ENCODE results near the gene ZCWPW1. TPM values are rescaled to one million over a fixed set of nuclear protein-coding genes. Genes with fewer than 3 reads are reported as not detected.
"Not testable (repeated sequence)": the region's sequence is repeated elsewhere in the genome, so short reads cannot be mapped to it uniquely, and the experiment has no call there.

The ZCWPW1 gene
- total RNA-seq, 4 donors from 2014 or later: 2.2 to 9.4 (median 4.8) TPM

DNA sequence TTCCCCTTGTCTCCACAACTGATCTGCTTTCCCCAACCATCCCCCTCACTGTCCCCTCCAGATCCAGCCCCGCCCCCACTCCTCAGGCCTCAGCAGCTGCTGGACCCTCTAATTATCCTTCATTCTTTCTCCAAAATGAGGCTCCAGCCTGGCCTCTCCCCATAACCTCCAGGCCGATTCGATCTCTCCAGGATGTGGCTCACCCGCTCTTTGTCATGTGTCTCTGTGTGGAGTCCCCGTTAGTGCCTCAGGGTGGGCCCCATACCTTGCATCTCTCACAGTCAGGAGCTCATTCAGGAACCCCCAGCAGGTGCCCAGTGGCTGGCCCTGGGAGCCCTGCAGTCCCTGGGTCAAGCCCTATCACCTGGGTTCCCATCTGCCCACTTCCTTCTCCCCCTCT, 53.9 kb downstream of the ZCWPW1 start:
- H3K27me3 ChIP-seq: no peaks in the 10 kb centered on the region
- no peak overlapping the region for H3K27ac ChIP-seq
- no peak for DNase-seq (ENCODE audit: low spot score in 2 of 2)
- no peaks in the 10 kb centered on the region for H3K36me3 ChIP-seq
- no peak overlapping the region for H3K4me3 ChIP-seq
- no peaks in the 10 kb centered on the region for H3K9me3 ChIP-seq
- WGBS: 83% methylated on average over 5 of the region's 5 CpGs
- no peak for TF ChIP-seq CTCF (IDR thresholded peaks at IDR 0.05)
- TF ChIP-seq POLR2AphosphoS5 (IDR thresholded peaks at IDR 0.05): no peak
- TF ChIP-seq EP300 (IDR thresholded peaks at IDR 0.05): no peak
- no peak for TF ChIP-seq POLR2A (IDR thresholded peaks at IDR 0.05)
- peaks cover 10% of the 10 kb centered on the region for H3K4me1 ChIP-seq

DNA sequence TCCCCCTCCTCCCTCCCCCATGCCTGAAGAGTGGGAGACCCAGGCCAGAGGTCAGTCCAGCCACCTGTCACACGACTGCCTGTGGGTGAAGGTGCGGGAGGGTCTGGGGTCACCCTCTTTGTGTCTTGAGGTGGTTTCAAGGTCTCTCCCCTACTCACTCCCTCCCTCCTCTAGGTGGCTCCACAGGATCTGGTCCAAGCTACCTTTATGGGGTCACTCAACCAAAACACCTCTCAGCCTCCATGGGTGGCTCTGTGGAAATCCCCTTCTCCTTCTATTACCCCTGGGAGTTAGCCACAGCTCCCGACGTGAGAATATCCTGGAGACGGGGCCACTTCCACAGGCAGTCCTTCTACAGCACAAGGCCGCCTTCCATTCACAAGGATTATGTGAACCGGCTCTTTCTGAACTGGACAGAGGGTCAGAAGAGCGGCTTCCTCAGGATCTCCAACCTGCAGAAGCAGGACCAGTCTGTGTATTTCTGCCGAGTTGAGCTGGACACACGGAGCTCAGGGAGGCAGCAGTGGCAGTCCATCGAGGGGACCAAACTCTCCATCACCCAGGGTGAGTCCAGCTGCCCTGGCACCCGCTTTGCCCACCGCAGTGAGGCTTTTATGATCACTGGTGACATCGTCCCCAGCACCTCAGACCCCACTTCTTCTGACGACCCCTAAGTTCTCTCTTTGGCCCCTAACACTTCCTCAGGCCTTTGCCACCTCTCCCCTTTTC, 54.5 kb downstream of the ZCWPW1 start:
- not testable (repeated sequence) for H3K9me3 ChIP-seq; H3K4me3 ChIP-seq; H3K4me1 ChIP-seq; H3K27ac ChIP-seq; DNase-seq (ENCODE audit: low spot score in 2 of 2); H3K27me3 ChIP-seq; H3K36me3 ChIP-seq
- WGBS: 84% methylated on average over 15 of the region's 15 CpGs

DNA sequence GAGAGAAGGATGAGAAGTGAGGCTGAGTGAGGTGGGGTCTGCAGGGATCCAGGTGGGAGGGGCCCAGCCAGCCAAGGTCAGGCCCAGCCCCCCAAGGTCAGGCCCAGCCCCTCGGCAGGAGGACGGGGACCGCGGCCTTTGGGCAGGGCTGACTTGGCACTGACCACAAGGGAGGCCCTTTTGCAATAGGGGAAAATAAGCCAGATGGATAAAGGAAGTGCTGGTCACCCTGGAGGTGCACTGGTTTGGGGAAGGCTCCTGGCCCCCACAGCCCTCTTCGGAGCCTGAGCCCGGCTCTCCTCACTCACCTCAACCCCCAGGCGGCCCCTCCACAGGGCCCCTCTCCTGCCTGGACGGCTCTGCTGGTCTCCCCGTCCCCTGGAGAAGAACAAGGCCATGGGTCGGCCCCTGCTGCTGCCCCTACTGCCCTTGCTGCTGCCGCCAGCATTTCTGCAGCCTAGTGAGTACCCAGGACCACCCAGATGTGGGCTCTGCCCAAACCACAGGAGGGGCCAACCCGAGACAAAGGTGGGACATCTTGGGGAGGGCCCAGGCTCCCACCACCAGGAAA, 55.2 kb downstream of the ZCWPW1 start, which contains the start of gene PILRA:
PILRA (plus strand) TSS at position 227 of the 571 bp plus-strand sequence; CDS start at position 397, 170 bp downstream.
- WGBS: 55% methylated on average over 10 of the region's 12 CpGs
- Histone ChIP-seq H3K4me3 (no peak within 1 kb of the TSS), H3K27me3 (no peaks in the 10 kb centered on the region), H3K27ac (peak within 1 kb of the TSS; percentile 20), H3K4me1 (peaks cover 10% of the 10 kb centered on the region), H3K36me3 (no peaks in the 10 kb centered on the region), H3K9me3 (no peaks in the 10 kb centered on the region)
- DNase-seq (ENCODE audit: low spot score in 2 of 2): no peak
- TF ChIP-seq EP300 (IDR thresholded peaks at IDR 0.05) (no peak), POLR2AphosphoS5 (IDR thresholded peaks at IDR 0.05) (no peak), POLR2A (IDR thresholded peaks at IDR 0.05) (no peak), CTCF (IDR thresholded peaks at IDR 0.05) (no peak)

DNA sequence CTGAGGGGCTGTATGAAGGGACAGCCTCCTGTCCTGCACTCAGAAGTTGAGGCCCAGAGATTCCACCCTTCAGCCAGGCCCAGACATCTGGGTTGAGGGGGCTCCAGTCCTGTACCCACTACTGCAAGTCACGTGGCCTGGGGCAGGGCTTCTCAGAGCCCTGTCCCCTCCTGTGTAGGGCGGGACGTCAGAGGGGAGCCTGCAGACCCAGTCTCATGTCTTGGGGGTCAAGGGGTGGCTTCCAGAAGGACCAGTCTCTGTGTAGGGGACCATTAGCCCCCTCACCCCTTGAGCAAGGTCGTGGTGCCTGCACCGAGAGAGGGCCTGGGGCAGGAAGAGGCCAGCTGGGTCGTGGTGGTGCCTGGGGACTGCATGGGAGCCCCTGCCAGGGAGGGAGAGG, 55.8 kb downstream of the ZCWPW1 start:
- Histone ChIP-seq H3K9me3 (no peaks in the 10 kb centered on the region), H3K4me1 (peaks cover 10% of the 10 kb centered on the region), H3K4me3 (no peak overlapping the region), H3K36me3 (no peaks in the 10 kb centered on the region), H3K27me3 (no peaks in the 10 kb centered on the region), H3K27ac (peak overlapping the region; percentile 20)
- 72% methylated on average over 5 of the region's 6 CpGs for WGBS
- no peak for DNase-seq (ENCODE audit: low spot score in 2 of 2)
- no peak for TF ChIP-seq POLR2AphosphoS5 (IDR thresholded peaks at IDR 0.05)

DNA sequence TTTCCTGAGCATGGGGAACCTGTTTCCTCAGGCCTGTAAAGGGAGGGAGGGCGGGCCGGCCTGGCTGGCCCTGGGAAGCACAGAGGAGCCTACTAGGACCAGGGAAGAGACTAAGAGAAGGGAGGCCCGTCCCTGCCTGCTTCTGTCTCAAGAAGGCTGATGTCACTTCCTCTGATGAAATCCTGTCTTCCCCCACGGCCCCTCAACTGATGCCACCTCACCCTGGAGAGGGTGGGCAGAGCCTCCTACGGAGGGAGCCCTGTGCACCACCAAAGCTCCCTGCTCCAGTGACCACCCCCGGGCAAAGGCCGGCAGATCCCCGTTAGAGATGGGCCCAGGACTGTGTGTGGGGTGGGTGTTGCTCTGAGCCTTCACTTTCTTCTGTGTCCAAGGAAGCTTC, 56.2 kb downstream of the ZCWPW1 start:
- no peak overlapping the region for H3K4me3 ChIP-seq
- H3K27ac ChIP-seq: peak overlapping the region; percentile 20
- TF ChIP-seq POLR2A (IDR thresholded peaks at IDR 0.05) (no peak), CTCF (IDR thresholded peaks at IDR 0.05) (no peak), EP300 (IDR thresholded peaks at IDR 0.05) (no peak), POLR2AphosphoS5 (IDR thresholded peaks at IDR 0.05) (no peak)
- no peaks in the 10 kb centered on the region for H3K9me3 ChIP-seq
- WGBS: 40% methylated on average over 1 of the region's 8 CpGs
- H3K27me3 ChIP-seq: no peaks in the 10 kb centered on the region
- H3K4me1 ChIP-seq: peaks cover 10% of the 10 kb centered on the region
- no peaks in the 10 kb centered on the region for H3K36me3 ChIP-seq
- no peak for DNase-seq (ENCODE audit: low spot score in 2 of 2)

DNA sequence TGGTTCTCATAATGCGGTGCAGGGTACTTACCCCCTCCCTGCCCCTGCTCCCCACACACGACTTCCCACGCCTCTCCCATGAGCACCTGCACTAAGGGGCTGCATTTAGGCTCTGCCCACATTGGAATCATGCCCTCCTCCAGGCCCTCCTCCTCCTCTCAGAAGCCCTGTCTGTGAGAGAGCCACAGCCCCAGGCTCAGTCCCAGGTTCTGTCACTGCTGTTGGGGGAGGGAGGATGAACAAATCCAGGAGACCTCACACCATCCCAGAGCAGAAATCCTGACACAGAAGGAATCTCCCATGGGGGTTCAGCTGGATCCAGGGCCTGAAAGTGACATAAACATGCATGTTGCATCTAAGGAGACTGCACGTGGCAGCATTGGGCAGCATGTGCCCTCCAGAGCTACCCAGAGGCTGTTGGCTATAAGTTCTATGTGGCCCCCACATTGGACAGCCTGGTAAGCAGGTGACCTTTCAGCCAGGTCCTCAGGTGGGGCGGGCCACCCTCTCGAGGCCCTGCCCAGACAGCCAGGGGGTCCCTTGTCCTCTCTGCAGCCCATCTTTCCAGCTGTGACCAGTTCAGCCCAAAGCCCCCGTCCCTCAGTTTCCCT, 56.8 kb downstream of the ZCWPW1 start:
- Histone ChIP-seq H3K36me3 (no peaks in the 10 kb centered on the region), H3K4me1 (peaks cover 10% of the 10 kb centered on the region), H3K4me3 (no peak overlapping the region), H3K9me3 (no peaks in the 10 kb centered on the region), H3K27me3 (no peaks in the 10 kb centered on the region), H3K27ac (no peak overlapping the region)
- no peak for TF ChIP-seq POLR2A (IDR thresholded peaks at IDR 0.05)
- no peak for TF ChIP-seq EP300 (IDR thresholded peaks at IDR 0.05)
- no peak for TF ChIP-seq POLR2AphosphoS5 (IDR thresholded peaks at IDR 0.05)
- no peak for TF ChIP-seq CTCF (IDR thresholded peaks at IDR 0.05)
- DNase-seq (ENCODE audit: low spot score in 2 of 2): no peak
- 75% methylated on average over 4 of the region's 7 CpGs for WGBS
